NCI-H146 treated with DMSO at 0.1 percent for 48 hours (cell line): ENCODE measurements around the gene ASB9.
"Not testable (repeated sequence)": the region's sequence is repeated elsewhere in the genome, so short reads cannot be mapped to it uniquely, and the experiment has no call there.

ENCODE experiments used
- DNase-seq: peaks from one replicate; lab custom pipeline; 2025; ENCODE audit not compliant: unreplicated experiment; lab: John Stamatoyannopoulos, UW

Gene ASB9, protein sequence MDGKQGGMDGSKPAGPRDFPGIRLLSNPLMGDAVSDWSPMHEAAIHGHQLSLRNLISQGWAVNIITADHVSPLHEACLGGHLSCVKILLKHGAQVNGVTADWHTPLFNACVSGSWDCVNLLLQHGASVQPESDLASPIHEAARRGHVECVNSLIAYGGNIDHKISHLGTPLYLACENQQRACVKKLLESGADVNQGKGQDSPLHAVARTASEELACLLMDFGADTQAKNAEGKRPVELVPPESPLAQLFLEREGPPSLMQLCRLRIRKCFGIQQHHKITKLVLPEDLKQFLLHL

DNA sequence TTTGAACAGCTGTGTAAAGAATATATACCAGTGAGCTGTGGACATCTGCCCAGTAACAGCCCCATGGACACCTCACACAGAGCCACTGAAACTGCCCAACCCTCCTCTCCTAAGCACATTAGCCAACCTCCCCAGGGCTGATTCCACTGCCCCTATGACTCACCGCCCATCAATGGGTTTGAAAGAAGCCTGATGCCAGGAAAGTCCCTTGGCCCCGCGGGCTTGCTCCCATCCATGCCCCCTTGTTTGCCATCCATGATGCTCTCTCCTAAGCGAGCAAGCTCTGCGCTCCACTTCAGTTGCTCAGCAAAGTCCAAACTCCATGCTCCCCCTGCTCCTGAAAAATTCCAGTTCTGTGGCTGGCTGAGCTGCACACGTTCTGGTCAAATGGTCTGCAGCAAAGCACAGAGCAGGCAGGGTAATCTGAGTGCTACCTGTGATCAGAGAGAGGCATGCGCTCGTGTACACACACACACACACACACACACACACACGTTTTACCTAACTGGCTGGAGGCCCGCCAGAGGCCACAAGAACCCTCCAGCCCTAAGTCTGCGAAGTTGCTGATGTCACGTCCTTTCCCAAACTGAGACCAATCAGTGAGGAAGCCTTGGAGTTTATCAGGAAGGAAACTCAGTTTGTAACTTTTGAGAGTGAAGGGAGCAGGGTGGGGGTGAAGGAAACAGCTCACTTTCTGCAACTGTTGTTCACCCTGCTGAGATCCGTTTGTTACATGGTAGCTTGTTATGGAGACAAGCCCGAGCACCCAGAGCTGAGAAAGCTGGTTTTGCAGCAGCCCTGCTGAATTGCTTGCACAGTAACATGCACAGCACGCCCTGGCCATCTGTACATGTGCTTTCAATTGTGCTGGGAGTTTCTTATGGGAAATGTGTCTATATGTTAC, at the start of gene ASB9:
Gene ASB9 (minus strand): TSS at position 466 of the 904 bp plus-strand sequence. CDS start 209 bp downstream, at position 257.
- DNase-seq: peak; percentile 1

DNA sequence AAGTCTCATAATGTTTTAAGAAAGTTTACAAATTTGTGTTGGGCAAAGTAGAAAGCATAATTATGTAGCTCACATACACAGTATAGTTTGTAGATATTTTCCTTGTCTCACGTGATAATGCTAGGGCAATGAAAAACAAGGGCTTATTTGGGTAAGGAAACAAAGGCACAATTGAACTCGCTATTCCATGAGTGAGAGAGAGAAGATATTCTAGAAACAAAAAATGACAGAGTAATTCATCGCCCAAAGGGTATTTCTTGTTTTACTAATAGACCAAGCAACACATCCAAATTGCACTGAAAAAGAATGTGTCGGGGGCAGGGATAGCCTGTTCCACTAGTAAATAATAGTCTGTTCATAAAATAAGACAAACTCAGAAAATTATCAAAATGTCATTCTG, 49.2 kb upstream of the ASB9 start:
- DNase-seq: no peak

DNA sequence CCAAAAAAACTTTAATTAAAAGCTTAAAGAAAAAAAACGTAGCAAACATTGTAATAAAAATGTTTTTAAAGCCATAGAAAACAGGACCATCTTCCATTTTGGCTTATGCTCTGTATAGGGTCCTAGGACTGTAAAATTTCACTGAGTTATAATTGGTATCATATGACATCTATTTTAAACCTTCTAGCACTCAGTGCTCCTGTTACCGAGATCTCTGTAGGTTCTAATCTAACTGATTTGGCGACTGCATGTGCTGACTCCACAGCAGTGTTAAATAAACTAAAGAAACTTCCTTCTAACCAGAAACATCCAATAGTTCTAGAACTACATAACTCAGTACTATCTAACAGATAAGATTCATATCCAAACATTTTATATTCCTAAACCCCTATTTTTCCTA, 45.6 kb upstream of the ASB9 start, which contains the start of gene ASB11:
Gene ASB11 (minus strand): TSS at position 132 of the 400 bp plus-strand sequence. CDS start 35 bp downstream, at position 97.
- no peak for DNase-seq

DNA sequence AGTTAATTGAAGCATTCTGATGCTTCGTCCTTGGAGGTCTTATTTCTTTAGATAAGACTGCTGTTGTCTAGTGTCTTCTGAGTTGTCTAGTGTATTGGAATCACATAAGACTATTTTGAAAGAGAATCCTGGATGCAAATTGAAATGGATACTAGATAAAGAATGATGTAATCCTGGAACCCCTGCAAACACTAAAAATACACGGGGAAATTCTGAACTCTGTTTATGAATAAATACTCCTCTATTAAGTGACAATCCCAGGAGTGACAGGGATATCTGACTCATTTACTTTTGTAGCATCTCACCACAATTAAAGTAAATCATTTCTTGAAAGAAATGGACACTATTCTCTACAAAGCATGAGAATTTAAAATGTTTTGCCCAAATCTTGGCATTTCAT, 44.6 kb upstream of the ASB9 start:
- no peak for DNase-seq

DNA sequence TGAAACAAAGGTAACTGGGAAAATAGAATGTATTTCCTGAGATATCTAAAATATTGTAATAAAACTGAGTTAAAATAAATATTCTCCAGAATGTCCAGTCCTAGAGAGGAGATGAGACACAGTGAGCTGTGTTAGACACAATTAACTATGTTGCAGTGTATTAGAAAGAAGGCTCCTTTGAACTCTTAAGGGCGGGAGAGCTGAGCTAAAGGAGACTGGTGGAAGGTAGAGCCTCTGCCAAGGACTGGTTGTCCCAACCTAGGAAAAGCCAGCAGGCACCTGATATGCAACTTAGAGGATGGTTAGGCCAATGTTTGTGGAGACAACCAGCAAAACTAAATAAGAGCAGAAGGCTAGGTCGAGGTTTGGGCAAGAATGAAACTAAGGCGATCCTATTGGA, 41.2 kb upstream of the ASB9 start:
- DNase-seq: no peak

DNA sequence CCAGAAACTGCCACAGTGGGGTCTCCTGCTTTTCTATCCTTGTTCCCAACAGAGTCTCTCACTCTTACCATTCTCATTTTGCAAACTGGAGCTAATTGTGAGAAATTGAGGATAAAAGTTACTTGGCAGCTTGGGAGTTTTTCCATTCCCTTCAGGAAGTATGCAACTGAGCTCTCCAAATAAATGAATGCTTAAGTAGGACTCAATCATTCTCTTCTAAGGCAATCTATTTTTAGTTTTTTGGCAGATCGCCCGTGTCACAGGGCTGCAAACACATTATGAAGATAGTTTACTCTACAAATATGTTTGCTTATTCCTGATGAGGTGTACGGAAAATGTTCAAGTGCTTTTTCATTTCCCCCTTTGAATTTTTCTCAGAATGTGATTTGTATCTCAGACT, 40.2 kb upstream of the ASB9 start:
- DNase-seq: no peak

DNA sequence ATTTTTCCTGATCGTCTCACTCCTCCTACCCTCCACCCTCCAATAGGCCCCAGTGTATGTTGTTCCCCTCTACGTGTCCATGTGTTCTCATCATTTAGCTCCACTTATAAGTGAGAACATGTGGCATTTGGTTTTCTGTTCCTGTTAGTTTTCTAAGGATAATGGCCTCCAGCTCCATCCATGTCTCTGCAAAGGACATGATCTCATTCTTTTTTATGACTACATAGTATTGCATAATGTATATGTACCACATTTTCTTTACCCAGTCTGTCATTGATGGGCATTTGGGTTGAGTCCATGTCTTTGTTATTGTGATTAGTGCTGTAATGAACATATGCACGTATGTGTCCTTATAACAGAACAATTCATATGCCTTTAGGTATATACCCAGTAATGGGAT, 36.0 kb upstream of the ASB9 start:
- not testable (repeated sequence) for DNase-seq

DNA sequence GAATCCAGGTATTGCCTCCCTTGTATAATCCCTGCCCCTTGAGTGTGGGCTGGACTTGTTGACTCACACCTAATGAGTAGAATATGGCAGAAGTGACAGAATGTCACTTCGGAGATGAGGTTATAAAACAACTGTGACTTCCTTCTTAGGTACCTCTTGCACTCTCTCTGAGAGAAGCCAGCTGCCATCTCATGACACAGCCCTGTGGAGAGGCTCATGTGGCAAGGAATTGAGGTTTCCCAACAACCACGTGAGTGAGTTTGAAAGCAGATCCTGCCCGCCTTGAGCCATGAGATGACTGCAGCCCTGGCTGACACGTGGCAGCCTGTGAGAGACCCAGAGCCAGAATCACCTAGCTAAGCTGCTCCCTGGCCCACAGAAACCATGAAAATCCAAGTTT, 32.0 kb upstream of the ASB9 start:
- no peak for DNase-seq

DNA sequence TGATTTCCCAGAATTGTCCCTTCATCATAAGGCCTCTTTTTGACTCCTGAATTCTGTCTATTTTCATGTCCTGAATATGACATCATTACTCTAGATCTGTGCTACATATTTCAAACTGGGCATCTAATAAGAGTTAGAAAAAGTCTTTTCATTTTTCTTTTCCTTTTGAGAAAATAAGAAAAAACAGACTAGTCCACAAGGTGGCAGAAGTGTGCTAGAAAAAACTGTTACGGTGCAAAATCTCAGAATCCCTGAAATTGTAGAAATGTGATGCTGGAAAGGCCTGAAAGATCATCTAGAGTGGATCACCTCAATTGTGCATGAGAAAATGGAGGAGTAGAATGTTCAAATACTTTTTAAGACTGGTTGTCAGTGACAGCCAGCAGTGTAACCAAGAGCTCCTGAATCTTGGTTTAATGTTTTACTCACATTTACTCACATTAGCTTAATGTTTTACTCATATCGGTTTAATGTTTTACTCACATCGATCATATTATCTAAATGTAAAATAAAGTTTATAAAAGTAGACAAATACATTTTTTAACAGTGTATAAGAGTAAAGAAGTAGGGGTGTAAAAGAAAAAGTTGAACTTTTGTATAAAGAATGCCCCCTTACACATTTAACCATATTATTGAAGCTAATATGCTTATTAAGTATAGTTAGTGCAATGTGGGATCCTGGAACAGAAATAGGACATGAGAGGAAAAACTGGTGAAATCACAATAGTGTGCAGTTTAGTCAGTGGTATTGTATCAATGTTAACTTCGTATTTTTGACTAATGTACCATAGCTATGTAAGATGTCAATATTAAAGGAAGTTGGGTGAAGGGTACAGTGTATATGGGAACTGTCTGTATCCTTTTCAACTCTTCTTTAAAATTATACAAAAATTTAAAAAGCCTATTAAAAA, 30.3 kb upstream of the ASB9 start:
- no peak for DNase-seq

DNA sequence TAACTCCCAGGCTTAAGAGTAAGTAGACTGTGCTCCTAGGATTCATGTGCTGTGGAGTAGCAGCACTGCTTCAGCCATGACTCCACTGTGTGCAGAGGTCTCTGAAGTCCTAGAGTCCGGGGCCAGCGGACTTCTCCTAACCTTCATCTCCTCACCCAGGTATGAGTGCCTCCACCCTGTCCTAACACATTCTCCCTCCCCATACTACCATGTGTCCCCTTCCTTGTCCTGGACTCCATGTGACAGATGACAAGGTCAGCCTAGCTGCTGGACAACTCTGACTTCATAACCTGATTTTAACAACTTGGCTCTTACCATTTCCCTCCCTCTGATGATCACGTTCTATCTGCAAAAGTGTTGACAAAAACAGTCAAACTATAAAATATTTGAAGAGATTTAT, 28.9 kb upstream of the ASB9 start:
- no peak for DNase-seq

DNA sequence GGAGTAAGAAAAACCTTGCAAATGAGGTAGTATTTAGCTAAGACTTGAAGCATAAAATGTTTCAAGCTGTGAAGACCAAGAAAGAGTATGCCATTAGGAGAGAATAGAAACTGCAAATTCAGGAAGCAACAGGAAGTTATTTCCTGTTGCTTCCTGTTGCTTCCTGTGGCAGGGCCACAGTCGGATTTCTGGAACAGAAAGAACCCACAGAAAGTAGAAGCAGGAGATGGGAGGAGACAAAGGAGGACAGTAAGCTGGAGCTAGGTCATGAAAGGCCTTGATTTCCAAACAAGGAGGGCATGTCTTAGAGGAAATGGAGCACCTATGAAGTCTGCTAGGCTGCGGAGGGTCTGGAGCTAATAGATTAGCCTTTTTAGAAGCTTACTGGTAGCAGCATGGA, 28.3 kb upstream of the ASB9 start:
- DNase-seq: no peak

DNA sequence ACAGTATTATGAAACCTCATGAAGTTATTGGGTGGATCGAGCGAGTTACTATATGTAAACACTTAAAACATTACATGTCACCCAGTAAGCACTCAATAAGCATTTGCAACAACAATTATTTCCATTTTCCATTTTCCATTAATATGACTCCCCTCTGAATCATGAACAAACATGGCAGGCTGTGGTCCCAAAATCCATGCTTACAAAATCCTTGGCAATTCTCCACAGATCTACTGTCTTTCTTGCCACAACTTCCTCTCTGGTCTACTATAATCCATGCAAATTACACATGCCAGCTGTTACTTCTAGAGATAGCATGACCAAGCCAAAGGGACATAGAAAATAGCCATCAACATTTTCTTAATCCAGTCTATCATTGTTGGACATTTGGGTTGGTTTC, 23.6 kb upstream of the ASB9 start:
- no peak for DNase-seq

DNA sequence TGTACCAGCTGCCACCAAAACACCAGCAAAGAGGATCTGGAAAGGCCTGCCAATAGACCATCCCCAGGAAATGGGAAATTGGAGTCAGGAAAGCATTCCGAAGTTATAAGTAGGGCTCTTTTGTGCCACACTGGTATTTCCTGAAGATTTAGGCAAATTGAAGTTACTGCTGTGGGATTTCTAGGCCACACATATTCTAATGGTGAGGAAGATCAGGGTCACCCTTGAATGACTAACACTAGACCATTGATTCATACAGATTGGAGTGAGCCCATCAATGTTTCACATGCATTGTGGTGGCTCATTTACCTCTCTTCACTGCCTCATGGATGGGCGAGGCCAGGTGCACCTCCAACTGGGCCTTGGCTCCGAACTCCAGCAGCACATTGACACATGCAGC, 23.0 kb upstream of the ASB9 start:
- DNase-seq: no peak

DNA sequence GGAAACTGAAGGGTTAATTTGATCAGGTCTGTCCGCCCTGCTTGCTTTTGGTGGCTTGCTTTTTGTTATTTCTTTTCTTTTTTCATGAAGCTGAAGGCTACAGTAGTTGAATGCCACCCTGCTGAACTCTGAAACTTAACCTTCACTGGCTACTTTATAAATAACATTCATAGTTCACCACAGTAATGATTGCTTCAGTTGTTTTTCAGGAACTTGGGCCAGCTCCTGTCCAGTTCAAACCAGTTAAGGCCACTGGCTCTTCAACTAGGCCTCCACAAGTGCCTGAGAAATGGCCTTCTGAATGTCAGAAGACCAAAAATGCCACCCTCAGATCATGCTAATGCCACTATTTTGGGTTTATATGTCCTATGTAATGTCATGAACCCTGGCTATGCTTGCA, 7.7 kb upstream of the ASB9 start:
- DNase-seq: no peak

DNA sequence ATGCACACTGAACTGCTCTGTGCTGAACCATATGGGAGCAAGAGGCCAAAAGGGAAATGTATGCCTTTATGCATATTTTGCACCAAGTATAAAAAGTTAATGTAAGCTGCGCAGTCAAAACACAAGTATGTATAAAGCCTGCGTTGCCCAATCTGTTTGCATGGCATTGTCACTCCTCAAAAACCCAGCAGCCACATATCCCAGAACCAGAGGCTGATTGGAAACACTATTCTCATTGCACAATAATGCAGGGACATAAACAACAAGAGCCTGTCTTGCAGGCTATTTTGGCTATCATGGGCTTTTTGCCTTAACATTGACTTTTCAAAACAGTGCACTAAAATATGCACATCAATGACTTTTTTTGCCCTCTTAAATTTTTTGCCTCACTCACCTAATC, 5.1 kb upstream of the ASB9 start:
- DNase-seq: no peak

DNA sequence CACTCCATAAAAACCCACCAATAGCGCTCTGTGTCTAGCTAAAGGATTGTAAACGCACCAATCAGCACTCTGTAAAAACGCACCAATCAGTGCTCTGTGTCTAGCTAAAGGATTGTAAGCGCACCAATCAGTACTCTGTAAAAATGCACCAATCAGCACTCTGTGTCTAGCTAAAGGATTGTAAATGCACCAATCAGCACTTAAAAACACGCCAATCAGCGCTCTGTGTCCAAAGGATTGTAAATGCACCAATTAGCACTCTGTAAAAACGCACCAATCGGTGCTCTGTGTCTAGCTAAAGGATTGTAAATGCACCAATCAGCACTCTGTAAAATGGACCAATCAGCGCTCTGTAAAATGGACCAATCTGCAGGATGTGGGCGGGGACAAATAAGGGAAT, 3.4 kb upstream of the ASB9 start:
- not testable (repeated sequence) for DNase-seq

DNA sequence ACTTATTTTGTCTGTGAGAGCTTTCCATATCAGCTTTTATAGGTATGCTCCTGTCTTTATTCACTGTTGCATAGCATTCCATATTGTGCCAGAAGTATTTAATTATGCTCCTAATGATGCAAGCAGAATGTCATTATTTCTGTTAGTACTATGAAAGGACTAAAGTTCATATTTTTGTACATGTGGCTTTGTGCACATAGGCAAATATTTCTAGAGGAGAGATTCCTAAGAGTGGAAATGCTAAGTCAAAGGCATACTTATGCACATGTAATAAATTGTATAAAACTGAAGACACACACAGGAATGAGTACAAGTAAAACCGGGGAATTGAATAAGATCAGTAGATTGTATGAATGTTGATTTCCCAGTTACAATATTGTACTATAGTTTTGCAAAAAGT, 1.9 kb upstream of the ASB9 start:
- DNase-seq: no peak

DNA sequence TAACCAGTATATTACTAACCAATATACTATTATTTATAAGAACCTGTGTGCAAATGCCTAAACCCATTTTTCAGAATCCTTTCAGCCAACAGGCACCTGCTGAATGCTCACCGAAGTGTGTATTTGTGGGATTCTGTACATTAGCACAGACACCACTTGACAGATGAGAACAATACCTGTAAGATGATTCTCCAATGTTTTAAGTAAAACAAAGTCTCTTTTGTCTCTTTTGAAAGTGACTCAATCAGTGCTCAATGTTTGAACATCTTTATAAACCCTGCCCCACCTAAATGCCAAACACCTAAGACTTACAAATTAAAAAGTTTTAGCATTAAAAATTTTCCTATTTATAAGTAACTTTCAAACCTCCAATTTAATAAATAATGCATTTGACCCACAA, 763 bp downstream of the ASB9 start:
- no peak for DNase-seq

DNA sequence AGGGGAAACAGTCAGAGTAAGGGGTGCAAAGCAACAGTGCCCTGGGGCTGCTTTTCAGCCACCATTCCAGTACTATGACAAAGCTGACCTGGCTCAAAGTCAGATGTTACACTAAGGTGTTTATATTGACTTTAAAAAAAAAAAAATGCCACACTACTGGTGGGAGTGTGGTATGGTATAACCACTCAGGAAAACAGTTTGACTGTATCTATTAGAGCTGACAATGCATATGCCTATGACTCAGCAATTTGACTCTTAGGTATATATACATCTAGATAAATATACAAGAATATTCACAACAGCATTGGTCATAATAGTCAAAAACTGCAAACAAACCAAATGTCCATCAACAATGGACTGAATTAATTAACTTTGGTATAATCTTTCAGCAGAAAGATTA, 15.0 kb downstream of the ASB9 start:
- DNase-seq: no peak

DNA sequence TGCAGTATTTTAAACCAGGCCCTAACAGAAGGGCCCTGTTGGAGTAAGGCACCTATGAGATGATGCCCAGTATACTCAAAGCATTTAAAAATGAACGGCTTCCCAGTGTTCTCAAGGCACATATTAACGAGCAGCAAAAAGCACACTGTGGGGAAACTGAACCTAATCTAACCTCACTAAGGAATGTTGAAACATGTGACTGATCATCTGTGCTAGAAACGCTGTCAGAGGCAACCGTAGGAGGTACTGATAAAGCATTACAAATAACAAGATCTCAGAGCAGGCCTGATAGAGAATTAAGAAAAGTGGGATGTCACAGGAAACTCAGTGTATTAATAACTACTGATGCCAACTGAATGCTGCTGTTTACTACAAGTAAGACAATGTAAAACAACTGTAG, 24.0 kb downstream of the ASB9 start:
- no peak for DNase-seq

DNA sequence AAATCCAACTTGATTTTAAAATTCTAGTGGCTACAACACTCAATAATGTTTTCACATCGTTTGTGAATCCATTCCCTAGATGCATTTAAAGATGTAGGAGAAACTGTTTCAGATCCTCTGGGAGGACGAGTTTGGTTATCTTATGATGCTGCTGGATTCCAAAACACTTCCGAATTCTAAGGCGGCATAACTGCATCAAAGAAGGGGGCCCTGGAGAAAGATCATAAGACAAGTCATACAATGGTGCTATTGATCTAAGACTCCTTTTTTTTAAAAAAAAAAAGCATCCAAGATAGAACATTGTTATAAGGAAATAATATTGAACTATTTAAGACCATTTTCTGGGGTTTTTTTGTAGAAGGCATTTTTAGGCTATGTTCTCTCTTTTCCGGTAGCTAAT, 25.5 kb downstream of the ASB9 start:
- no peak for DNase-seq
